B cell (primary cell): Measurements from ENCODE around the gene C6orf47. TPM values are rescaled to one million over a fixed set of nuclear protein-coding genes. Genes with fewer than 3 reads are reported as not detected.
"Not testable (repeated sequence)": the region's sequence is repeated elsewhere in the genome, so short reads cannot be mapped to it uniquely, and the experiment has no call there.

Experiments used
- ATAC-seq: fragments of 200-7000 bp; cut with Tn5 transposase; one replicate; pipeline ENCODE4 v1.10.0; 2021; ENCODE audit warnings: low read depth, mild to moderate bottlenecking, moderate number of reproducible peaks, moderate library complexity
- CTCF ChIA-PET: fragments of 350-600 bp; sonication (Branson Sonifier 250); formaldehyde crosslinking; loops from one replicate; lab custom pipeline; 2021; ENCODE audit warnings: antibody characterized with exemption, inconsistent platforms; lab: Charles Lee
- POLR2A ChIA-PET: fragments of 350-600 bp; sonication (Branson Sonifier 250); formaldehyde crosslinking; loops from one replicate; lab custom pipeline; 2021; ENCODE audit warnings: antibody characterized with exemption; lab: Charles Lee
- DNase-seq: peaks from one replicate; pipeline ENCODE4 v3.0.0; 2013
- H2AFZ ChIP-seq: 2 replicates; pipeline ENCODE4 v1.6.1; 2012; ENCODE audit warnings: mild to moderate bottlenecking, low read depth, low read length; ENCODE audit not compliant: insufficient read depth, poor library complexity, severe bottlenecking
- H3K27ac ChIP-seq, 2 donors: 1 replicate in 1 of 2; 2 replicates in 1 of 2; pipeline ENCODE4 v1.5.1; 2012 to 2013; ENCODE audit warnings: low read length in 2 of 2, mild to moderate bottlenecking in 2 of 2, moderate library complexity in 1 of 2
- H3K27me3 ChIP-seq, 4 experiments: fragments of 200-600 bp in 1 of 4; sonication (generic) in 1 of 4; replicated peaks in 1 of 4; 1 replicate in 2 of 4; 2 replicates in 2 of 4; pipeline versions ENCODE4 v1.6.1 to v1.7.0; 2013 to 2016; ENCODE audit warnings: low read length in 3 of 4, mild to moderate bottlenecking in 2 of 4, mixed read lengths in 1 of 4, moderate library complexity in 1 of 4; ENCODE audit not compliant: insufficient read depth in 4 of 4, control insufficient read depth in 3 of 4; ENCODE audit errors: control extremely low read depth in 1 of 4
- H3K36me3 ChIP-seq, 2 experiments: replicated peaks in 1 of 2; 1 replicate in 1 of 2; 2 replicates in 1 of 2; pipeline versions ENCODE4 v1.6.1 to v1.7.1; 2013; ENCODE audit warnings: low read length in 1 of 2; ENCODE audit not compliant: insufficient read depth in 2 of 2, control insufficient read depth in 1 of 2; ENCODE audit errors: control extremely low read depth in 1 of 2, extremely low read depth in 1 of 2
- H3K4me1 ChIP-seq, 2 donors: fragments of 200-600 bp in 1 of 2; sonication (generic) in 1 of 2; 1 replicate in 1 of 2; 2 replicates in 1 of 2; pipeline versions ENCODE4 v1.5.1 to v1.6.1; 2013 to 2017; ENCODE audit warnings: low read length in 2 of 2; ENCODE audit not compliant: control insufficient read depth in 2 of 2, insufficient read depth in 2 of 2
- H3K4me2 ChIP-seq: replicated peaks from 2 replicates; pipeline ENCODE3; 2012; ENCODE audit warnings: mild to moderate bottlenecking, low read depth, low read length; ENCODE audit not compliant: poor library complexity, severe bottlenecking
- H3K4me3 ChIP-seq, 5 experiments: fragments of 200-600 bp in 1 of 5; sonication (generic) in 1 of 5; 1 replicate in 3 of 5; 2 replicates in 2 of 5; pipeline versions ENCODE4 v1.5.1 to v1.7.0; 2011 to 2016; ENCODE audit warnings: low read length in 4 of 5, mild to moderate bottlenecking in 4 of 5, low read depth in 2 of 5, control low read depth in 1 of 5, moderate library complexity in 1 of 5; ENCODE audit not compliant: insufficient read depth in 1 of 5; ENCODE audit errors: control extremely low read depth in 1 of 5, extremely low read depth in 1 of 5
- H3K79me2 ChIP-seq: fragments of 200-600 bp; sonication (generic); one replicate; pipeline ENCODE4 v1.6.0; 2016; ENCODE audit warnings: low read length; ENCODE audit not compliant: control insufficient read depth, insufficient read depth
- H3K9ac ChIP-seq: fragments of 200-600 bp; sonication (generic); 2 replicates; pipeline ENCODE4 v1.6.1; 2017; ENCODE audit warnings: mild to moderate bottlenecking, low read length, moderate library complexity
- H3K9me3 ChIP-seq, 3 donors: one replicate each; pipeline versions ENCODE4 v1.6.1 to v1.7.1; 2013; ENCODE audit warnings: low read length in 2 of 3; ENCODE audit not compliant: control insufficient read depth in 2 of 3, insufficient read depth in 1 of 3; ENCODE audit errors: control extremely low read depth in 1 of 3
- H4K20me1 ChIP-seq: 2 replicates; pipeline ENCODE4 v1.6.0; 2012; ENCODE audit warnings: mild to moderate bottlenecking, low read length; ENCODE audit not compliant: insufficient read depth, control insufficient read depth, poor library complexity, severe bottlenecking
- H3K27ac Mint-ChIP-seq: one replicate; pipeline ENCODE4 v1.8.0; 2021; ENCODE audit warnings: mixed read lengths
- H3K27me3 Mint-ChIP-seq: one replicate; pipeline ENCODE4 v1.8.0; 2021; ENCODE audit warnings: mixed read lengths
- H3K4me1 Mint-ChIP-seq: one replicate; pipeline ENCODE4 v1.8.0; 2021; ENCODE audit warnings: mixed read lengths
- H3K4me3 Mint-ChIP-seq: one replicate; pipeline ENCODE4 v1.8.0; 2021; ENCODE audit warnings: mixed read lengths
- H3K9me3 Mint-ChIP-seq: one replicate; pipeline ENCODE4 v1.8.0; 2022; ENCODE audit warnings: mixed read lengths; ENCODE audit not compliant: insufficient read depth
- CTCF ChIP-seq: fragments of 200-600 bp; IDR thresholded peaks from one replicate; pipeline ENCODE4 v1.8.0; 2022; ENCODE audit warnings: antibody characterized with exemption, mild to moderate bottlenecking
- EZH2 ChIP-seq: IDR thresholded peaks from 2 replicates; pipeline ENCODE4 v1.6.1; 2012; ENCODE audit warnings: borderline replicate concordance, low read depth, mild to moderate bottlenecking, moderate library complexity, low read length; ENCODE audit not compliant: insufficient read depth, poor library complexity, severe bottlenecking
- WGBS: methylation state at CpG from one replicate; pipeline ENCODE4 v1.1.5; 2013; ENCODE audit warnings: missing lambda C conversion rate; ENCODE audit not compliant: insufficient coverage; 5-methylcytosine and 5-hydroxymethylcytosine counted together
- intact Hi-C: fragments of 100-400 bp; cut with micrococcal nuclease; formaldehyde crosslinking; loops from one replicate; pipeline ENCODE4 v1.10.0; 2022
- polyA minus RNA-seq: library from RNA; depleted of rRNA, polyadenylated mRNA; stranded (reverse); fragments of >200 nt; gene quantifications from 2 replicates; pipeline ENCODE4 v1.2.3, GENCODE V29; 2012
- polyA plus RNA-seq: library from polyadenylated mRNA; depleted of rRNA; stranded (reverse); fragments of >200 nt; gene quantifications from 2 replicates; pipeline ENCODE4 v1.2.3, GENCODE V29; 2012
- total RNA-seq, 2 donors: library from RNA; stranded (reverse); fragments of 120-200 nt in 1 of 2; gene quantifications; 1 replicate in 1 of 2; 2 replicates in 1 of 2; pipeline versions ENCODE4 v1.2.3 to v1.2.4, GENCODE V29; 2013 to 2022

Gene C6orf47
- total RNA-seq (34.0 and 35.1 TPM in 2 replicates), polyA plus RNA-seq (5.8 and 7.6 TPM in 2 replicates), polyA minus RNA-seq (35.3 and 44.1 TPM in 2 replicates)
- total RNA-seq (2013), result 38.9 TPM

DNA sequence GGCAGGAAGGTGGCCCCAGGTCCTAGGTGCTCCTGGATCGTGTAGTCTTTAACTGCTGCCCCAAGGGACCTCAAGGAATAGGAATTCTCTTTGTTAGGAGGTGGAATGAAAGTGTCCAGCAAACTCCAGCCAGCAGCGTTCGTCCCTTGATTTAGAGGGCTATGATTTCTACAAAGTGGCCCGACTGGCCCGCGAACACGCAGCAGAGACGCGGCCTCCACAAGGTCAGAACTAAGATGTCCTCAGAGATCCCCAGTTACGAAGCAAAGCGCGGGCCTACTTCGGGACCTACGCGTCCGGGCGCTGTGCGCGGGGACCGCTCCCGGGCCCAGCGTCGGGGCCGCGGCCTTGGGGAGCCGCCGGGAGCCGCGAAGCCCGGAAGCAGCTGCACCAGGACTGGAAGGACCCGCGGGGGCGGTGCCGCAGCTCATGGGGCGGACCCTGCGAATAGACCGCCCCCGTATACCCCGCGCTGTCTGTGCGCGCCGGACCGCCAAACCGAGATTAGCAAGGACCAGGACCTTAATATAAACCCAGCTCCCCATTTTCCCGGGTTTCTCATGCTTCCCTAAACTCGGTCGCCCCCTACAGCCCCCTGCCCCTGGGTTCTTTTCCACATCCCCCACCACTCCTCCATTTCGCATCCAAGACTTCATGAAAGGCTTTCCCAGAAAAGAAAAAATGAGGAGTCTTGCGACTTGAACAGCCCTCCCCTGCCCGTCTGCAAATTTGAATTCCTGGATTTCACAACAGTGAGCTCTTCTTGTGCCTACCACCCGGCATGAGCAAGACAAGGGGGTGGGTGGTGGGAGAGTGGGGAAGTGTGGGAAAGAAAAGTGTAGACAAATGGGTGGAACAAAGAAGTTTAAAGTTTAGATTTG, at the start of gene C6orf47:
Gene C6orf47 (minus strand): TSS at position 398 of the 881 bp plus-strand sequence. CDS start 831 bp downstream, outside the sequence.
- Mint-ChIP-seq H3K27me3 (no peaks in the 10 kb centered on the region), H3K9me3 (no peaks in the 10 kb centered on the region), H3K27ac (peak within 1 kb of the TSS; percentile 89), H3K4me1 (peaks cover 68% of the 10 kb centered on the region), H3K4me3 (peak within 1 kb of the TSS; percentile 94)
- H4K20me1 ChIP-seq, result peaks cover 24% of the 10 kb centered on the region
- POLR2A ChIA-PET, result interaction anchor here (0.5 to 5.9 kb wide), 8 partner anchors 8 to 241 kb away, joined by 3 to 57 read pairs (median 4); partner anchors contain the start of genes BAG6, EHMT2, PRRC2A and ZBTB12
- H3K9me3 ChIP-seq, result no peaks in the 10 kb centered on the region
- H3K4me2 ChIP-seq, result peak within 1 kb of the TSS; percentile 88
- peaks cover 43 to 62% of the 10 kb centered on the region in 2 donors for H3K4me1 ChIP-seq
- under 1% methylated on average over 52 of the region's 52 CpGs for WGBS
- H3K27me3 ChIP-seq, result no peaks in the 10 kb centered on the region
- H2AFZ ChIP-seq, result peak within 1 kb of the TSS; percentile 69
- H3K27ac ChIP-seq, result peak within 1 kb of the TSS; percentile 50 to 77
- CTCF ChIA-PET, result interaction anchor here (0.6 to 2.4 kb wide), 9 partner anchors 9 to 1332 kb away, joined by 3 to 10 read pairs (median 3); partner anchors contain the start of gene NFKBIL1
- peak; percentile 67 for ATAC-seq
- H3K4me3 ChIP-seq, result peak within 1 kb of the TSS; percentile 63 to 98 (median 86)
- H3K36me3 ChIP-seq, result peaks cover 0 to 45% of the 10 kb centered on the region in 2 experiments
- peaks cover 88% of the 10 kb centered on the region for H3K79me2 ChIP-seq
- DNase-seq, result peak; percentile 83
- peak within 1 kb of the TSS; percentile 87 for H3K9ac ChIP-seq
- intact Hi-C loops, result loop anchor here (1.0 to 2.0 kb wide), 2 partner anchors 8 to 66 kb away; partner anchors contain the start of gene BAG6
- no peak for TF ChIP-seq CTCF
- TF ChIP-seq EZH2, result no peak

GRCh38 chr6:31709157-31709556, 48.6 kb upstream of the C6orf47 start:
- H3K27ac ChIP-seq, H3K27me3 Mint-ChIP-seq, intact Hi-C loops, H3K4me3 ChIP-seq, H3K9me3 ChIP-seq, H3K4me2 ChIP-seq, H2AFZ ChIP-seq, H3K79me2 ChIP-seq, H3K36me3 ChIP-seq, H3K4me3 Mint-ChIP-seq, H3K27ac Mint-ChIP-seq, ATAC-seq, H3K9ac ChIP-seq, H3K9me3 Mint-ChIP-seq, DNase-seq, CTCF ChIA-PET, H4K20me1 ChIP-seq, POLR2A ChIA-PET, H3K27me3 ChIP-seq: not testable (repeated sequence)
- H3K4me1 Mint-ChIP-seq, result peaks cover 14% of the 10 kb centered on the region
- 97% methylated on average over 8 of the region's 11 CpGs for whole genome bisulfite sequencing
- peaks cover 10 to 16% of the 10 kb centered on the region in 2 donors for H3K4me1 ChIP-seq
